ENCODE measurements around the gene ARHGEF3.

DNA sequence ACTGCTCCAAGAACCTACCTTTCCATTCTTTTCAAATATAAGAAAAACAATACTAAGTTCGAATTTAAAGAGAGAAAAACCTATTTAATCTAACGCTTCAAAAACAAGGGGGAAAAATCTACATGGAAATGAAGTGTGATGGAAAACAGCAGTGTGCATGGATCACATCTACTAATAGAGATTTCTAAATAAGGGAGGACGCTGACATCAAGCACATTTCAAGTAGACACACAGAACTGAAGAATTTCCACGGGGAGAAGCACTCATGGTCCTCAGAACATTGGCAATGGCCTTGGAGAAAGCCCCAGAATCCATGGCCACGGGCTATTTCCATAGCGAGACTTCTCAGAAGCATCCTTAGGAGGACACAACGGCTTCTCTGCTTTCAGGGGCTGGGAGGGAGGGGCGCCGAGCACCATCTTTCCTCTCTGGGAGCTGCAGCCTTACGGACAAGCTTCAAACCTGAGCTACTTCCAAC lies 119.7 kb downstream of the ARHGEF3 start:
- TF ChIP-seq, protein P1, sequence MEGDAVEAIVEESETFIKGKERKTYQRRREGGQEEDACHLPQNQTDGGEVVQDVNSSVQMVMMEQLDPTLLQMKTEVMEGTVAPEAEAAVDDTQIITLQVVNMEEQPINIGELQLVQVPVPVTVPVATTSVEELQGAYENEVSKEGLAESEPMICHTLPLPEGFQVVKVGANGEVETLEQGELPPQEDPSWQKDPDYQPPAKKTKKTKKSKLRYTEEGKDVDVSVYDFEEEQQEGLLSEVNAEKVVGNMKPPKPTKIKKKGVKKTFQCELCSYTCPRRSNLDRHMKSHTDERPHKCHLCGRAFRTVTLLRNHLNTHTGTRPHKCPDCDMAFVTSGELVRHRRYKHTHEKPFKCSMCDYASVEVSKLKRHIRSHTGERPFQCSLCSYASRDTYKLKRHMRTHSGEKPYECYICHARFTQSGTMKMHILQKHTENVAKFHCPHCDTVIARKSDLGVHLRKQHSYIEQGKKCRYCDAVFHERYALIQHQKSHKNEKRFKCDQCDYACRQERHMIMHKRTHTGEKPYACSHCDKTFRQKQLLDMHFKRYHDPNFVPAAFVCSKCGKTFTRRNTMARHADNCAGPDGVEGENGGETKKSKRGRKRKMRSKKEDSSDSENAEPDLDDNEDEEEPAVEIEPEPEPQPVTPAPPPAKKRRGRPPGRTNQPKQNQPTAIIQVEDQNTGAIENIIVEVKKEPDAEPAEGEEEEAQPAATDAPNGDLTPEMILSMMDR (IDR thresholded peaks at IDR 0.05; ENCODE audit: low read length) = no peak
- TF ChIP-seq EZH2 (IDR thresholded peaks at IDR 0.05; ENCODE audit: borderline replicate concordance, low read length) = no peak
